ENCODE measurements around the gene COX11. TPM values are rescaled to one million over a fixed set of nuclear protein-coding genes. Genes with fewer than 3 reads are reported as not detected.

COX11 gene
- total RNA-seq, 1 experiment from 2014 or later: 65.0 TPM

DNA sequence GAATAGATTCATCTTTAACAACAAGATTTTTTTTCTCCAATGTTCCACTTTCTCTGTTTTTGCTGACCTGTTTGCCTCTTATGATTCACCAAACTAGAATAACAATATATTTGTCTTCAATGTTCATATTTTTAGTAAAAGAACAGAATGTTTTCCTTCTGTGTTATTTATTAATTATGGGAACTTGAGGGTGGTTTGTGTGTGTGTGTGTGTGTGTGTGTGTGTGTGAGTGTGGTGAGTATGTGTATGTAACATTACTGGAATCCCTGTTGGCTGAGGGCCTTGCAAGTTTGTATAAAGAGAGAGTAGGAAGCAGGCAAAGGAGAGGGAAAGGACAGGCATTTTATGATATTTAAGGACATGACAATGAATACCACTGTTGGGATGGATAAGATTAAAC is 13.9 kb upstream of the COX11 start:
- ChIA-PET POLR2A (no interaction called here), CTCF (no interaction called here)
- Mint-ChIP-seq H3K4me1 (0 out of 2 replicates have a peak, but pooled peaks cover 2% of the 10 kb centered on the region), H3K27me3 (ENCODE audit: low read depth) (no peaks in the 10 kb centered on the region), H3K4me3 (no peak overlapping the region), H3K9me3 (peaks cover 19% of the 10 kb centered on the region), H3K27ac (no peak overlapping the region), H3K36me3 (peaks cover 18% of the 10 kb centered on the region)
- ATAC-seq (no peak), DNase-seq (ENCODE audit: low spot score) (no peak)
- TF ChIP-seq EMX1 (CRISPR knock-in tag; IDR thresholded peaks at IDR 0.05) (no peak), CBFB (CRISPR knock-in tag; IDR thresholded peaks at IDR 0.05; ENCODE audit: low read depth) (no peak)
- TF ChIP-seq, protein P1, sequence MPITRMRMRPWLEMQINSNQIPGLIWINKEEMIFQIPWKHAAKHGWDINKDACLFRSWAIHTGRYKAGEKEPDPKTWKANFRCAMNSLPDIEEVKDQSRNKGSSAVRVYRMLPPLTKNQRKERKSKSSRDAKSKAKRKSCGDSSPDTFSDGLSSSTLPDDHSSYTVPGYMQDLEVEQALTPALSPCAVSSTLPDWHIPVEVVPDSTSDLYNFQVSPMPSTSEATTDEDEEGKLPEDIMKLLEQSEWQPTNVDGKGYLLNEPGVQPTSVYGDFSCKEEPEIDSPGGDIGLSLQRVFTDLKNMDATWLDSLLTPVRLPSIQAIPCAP (CRISPR knock-in tag; IDR thresholded peaks at IDR 0.05): no peak

GRCh38 chr17:54980375-54980774 is 11.9 kb upstream of the COX11 start:
- Mint-ChIP-seq H3K9me3 (peaks cover 32% of the 10 kb centered on the region), H3K36me3 (peaks cover 26% of the 10 kb centered on the region), H3K27me3 (ENCODE audit: low read depth) (no peaks in the 10 kb centered on the region), H3K27ac (no peak overlapping the region), H3K4me3 (no peak overlapping the region), H3K4me1 (no peaks in the 10 kb centered on the region)
- ChIA-PET POLR2A (no interaction called here), CTCF (interaction anchor here (1.2 kb wide), 1 partner anchor 13 kb away, joined by 4 read pairs; no protein-coding TSS in a partner anchor)
- ATAC-seq (no peak), DNase-seq (ENCODE audit: low spot score) (no peak)
- TF ChIP-seq IRF2 (CRISPR knock-in tag; IDR thresholded peaks at IDR 0.05; ENCODE audit: borderline replicate concordance, low read depth) (no peak), MAX (CRISPR knock-in tag; IDR thresholded peaks at IDR 0.05) (no peak), ZNF423 (CRISPR knock-in tag; IDR thresholded peaks at IDR 0.05) (no peak), USF2 (CRISPR knock-in tag; IDR thresholded peaks at IDR 0.05) (no peak), FOXP4 (CRISPR knock-in tag; IDR thresholded peaks at IDR 0.05) (no peak), ELF4 (CRISPR knock-in tag; IDR thresholded peaks at IDR 0.05; ENCODE audit: low read depth) (no peak), SMAD4 (CRISPR knock-in tag; IDR thresholded peaks at IDR 0.05) (no peak), OVOL2 (CRISPR knock-in tag; IDR thresholded peaks at IDR 0.05; ENCODE audit: borderline replicate concordance) (no peak), ARID4B (CRISPR knock-in tag; IDR thresholded peaks at IDR 0.05; ENCODE audit: borderline replicate concordance) (no peak), NR1H2 (CRISPR knock-in tag; IDR thresholded peaks at IDR 0.05) (no peak), HMGXB4 (CRISPR knock-in tag; IDR thresholded peaks at IDR 0.05) (no peak), NFATC4 (CRISPR knock-in tag; IDR thresholded peaks at IDR 0.05) (no peak), EMX1 (CRISPR knock-in tag; IDR thresholded peaks at IDR 0.05) (no peak), RORB (CRISPR knock-in tag; IDR thresholded peaks at IDR 0.05) (no peak)
- TF ChIP-seq, protein P2, sequence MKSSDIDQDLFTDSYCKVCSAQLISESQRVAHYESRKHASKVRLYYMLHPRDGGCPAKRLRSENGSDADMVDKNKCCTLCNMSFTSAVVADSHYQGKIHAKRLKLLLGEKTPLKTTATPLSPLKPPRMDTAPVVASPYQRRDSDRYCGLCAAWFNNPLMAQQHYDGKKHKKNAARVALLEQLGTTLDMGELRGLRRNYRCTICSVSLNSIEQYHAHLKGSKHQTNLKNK (CRISPR knock-in tag; IDR thresholded peaks at IDR 0.05): no peak
- TF ChIP-seq, protein P3, sequence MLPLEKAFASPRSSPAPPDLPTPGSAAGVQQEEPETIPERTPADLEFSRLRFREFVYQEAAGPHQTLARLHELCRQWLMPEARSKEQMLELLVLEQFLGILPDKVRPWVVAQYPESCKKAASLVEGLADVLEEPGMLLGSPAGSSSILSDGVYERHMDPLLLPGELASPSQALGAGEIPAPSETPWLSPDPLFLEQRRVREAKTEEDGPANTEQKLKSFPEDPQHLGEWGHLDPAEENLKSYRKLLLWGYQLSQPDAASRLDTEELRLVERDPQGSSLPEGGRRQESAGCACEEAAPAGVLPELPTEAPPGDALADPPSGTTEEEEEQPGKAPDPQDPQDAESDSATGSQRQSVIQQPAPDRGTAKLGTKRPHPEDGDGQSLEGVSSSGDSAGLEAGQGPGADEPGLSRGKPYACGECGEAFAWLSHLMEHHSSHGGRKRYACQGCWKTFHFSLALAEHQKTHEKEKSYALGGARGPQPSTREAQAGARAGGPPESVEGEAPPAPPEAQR (CRISPR knock-in tag; IDR thresholded peaks at IDR 0.05): no peak
- TF ChIP-seq, protein P4, sequence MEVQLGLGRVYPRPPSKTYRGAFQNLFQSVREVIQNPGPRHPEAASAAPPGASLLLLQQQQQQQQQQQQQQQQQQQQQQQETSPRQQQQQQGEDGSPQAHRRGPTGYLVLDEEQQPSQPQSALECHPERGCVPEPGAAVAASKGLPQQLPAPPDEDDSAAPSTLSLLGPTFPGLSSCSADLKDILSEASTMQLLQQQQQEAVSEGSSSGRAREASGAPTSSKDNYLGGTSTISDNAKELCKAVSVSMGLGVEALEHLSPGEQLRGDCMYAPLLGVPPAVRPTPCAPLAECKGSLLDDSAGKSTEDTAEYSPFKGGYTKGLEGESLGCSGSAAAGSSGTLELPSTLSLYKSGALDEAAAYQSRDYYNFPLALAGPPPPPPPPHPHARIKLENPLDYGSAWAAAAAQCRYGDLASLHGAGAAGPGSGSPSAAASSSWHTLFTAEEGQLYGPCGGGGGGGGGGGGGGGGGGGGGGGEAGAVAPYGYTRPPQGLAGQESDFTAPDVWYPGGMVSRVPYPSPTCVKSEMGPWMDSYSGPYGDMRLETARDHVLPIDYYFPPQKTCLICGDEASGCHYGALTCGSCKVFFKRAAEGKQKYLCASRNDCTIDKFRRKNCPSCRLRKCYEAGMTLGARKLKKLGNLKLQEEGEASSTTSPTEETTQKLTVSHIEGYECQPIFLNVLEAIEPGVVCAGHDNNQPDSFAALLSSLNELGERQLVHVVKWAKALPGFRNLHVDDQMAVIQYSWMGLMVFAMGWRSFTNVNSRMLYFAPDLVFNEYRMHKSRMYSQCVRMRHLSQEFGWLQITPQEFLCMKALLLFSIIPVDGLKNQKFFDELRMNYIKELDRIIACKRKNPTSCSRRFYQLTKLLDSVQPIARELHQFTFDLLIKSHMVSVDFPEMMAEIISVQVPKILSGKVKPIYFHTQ (CRISPR knock-in tag; IDR thresholded peaks at IDR 0.05): no peak
- TF ChIP-seq, protein P1 (CRISPR knock-in tag; IDR thresholded peaks at IDR 0.05): no peak
